A172 (cell line): ENCODE measurements around the gene NELFE. TPM values are rescaled to one million over a fixed set of nuclear protein-coding genes. Genes with fewer than 3 reads are reported as not detected.
"Not testable (repeated sequence)": the region's sequence is repeated elsewhere in the genome, so short reads cannot be mapped to it uniquely, and the experiment has no call there.

Experiments used
- DNase-seq: peaks from one replicate; pipeline ENCODE4 v3.0.0-alpha.2; 2015; ENCODE audit warnings: low spot score
- total RNA-seq: library from RNA; depleted of rRNA; stranded (reverse); fragments of >200 nt; shearing (Covaris generic); gene quantifications from 2 replicates; pipeline ENCODE4 v1.2.3, GENCODE V29; 2014; rRNA removed

Gene NELFE
- total RNA-seq, 1 experiment from 2014 or later = 92.1 TPM

DNA sequence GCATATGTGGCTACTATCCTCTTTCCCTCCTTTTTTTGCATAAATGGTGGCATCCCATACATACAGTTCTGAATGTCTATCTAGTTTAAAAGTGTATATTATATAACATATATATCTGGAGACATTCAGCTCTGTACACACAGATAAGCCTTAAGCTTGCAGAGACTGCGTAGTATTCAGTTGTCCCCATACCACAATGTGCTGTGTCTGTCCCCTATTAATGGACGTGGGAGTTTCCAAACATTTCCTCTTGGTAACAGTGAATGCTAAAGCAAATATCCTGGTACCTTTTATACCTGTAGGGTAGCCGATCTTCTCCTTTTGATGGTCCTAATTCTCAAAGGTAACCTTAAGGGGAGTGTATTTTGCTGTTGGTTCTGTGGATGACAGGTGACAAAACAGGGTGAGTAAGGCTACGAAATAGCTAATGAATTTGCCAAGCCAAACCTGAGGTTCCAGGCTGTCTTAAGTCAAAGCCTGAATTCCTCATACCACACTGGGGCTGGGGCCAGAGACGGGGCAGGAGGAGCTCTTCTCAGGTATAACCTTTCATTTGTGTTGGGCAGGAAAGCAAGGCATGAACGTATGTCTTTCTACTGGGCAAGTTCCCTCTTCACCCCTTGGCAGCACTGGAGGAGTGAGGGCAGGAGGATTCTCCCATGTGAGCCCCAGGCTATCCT lies 39.0 kb downstream of the NELFE start:
- no peak for DNase-seq

DNA sequence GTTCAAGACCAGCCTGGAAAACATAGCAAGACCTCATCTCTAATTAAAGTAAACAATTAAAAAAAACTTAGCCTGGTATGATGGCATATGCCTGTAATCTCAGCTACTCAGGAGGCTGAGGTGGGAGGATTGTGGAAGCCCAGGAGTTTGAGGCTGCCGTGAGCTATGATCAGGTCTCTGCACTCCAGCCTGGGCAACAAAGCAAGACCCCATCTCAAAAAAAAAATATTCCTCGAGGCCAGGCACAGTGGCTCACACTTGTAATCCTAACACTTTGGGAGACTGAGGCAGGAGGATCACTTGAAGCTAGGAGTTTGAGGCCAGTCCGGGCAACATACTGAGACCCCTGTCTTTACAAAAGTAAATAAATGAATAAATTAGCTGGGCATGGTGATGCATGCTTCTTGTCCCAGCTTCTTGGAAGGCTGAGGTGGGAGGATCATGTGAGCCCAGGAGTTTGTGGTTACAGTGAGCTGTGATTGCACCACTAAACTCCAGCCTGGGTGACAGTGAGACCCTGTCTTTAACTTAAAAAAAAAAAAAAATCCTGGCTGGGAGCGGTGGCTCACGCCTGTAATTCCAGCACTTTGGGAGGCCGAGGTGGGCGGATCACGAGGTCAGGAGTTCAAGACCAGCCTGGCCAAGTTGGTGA lies 40.6 kb downstream of the NELFE start:
- no peak for DNase-seq

DNA sequence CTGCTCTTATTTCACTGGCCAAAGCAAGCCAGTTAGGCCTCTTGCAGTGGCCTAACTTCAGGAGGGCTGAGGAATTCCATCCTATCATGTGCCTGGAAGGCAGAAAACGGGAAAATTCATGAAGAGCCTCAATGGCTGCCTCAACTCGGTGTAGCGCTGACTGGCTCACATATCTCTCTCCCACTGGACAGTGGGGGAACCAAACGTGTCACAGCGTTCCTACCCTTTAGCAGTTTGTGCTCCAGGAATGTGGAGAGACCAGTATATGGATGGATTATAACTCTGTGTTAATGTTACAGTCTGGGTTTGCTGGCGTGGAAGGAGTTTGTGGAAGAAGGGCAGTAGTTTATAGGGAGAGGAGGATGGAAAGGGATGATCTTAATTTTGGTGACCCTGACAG lies 43.0 kb downstream of the NELFE start:
- no peak for DNase-seq

DNA sequence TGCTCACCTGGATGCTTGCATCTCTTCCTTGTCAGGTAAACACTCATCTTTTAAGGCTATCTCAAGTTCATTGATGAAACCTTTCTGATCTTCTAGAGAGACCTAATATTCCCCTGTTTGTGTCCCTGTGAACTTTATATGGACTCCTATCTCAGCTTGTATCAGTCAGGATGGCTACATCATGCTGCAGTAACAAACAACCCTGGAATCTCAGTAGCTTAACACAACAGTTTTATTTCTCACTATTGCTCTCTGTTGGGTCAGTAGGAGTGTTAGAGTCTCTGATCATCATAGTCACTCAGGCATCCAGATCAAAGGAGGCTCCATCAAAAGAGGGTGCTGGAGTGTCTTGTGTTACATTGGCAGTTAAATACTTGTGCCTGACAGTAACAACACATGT lies 43.4 kb downstream of the NELFE start:
- no peak for DNase-seq

DNA sequence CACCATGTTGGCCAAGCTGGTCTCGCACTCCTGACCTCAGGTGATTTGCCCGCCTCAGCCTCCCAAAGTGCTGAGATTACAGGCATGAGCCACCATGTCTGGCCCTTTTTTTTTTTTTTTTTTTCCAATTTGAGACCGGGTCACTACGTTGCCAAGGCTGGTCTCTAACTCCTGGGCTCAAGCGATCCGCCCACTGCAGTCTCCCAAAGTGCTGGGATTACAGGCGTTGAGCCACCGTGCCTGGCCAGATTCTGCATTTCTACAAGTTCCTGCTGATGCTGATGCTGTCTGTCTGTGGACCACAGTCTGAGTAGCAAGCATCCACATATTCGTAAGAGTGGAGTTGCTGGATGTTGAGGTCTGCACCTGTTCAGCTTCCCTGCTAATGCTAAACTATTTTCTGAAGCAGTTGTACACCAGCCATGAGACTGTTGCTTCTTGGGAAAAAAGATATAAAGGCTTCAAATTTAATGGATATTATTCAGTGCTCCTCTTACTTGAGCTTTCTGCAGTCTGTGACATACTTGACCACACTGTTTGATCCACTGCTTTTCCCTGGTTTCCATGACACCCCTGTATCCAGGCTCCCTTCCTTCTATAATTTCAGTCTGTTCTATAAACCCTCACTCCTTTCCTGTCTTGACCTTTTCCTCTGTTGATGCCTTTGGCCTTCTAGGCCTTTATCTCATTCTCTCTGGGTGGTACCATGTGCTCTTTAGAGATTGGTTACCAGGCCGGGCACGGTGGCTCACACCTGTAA lies 46.8 kb downstream of the NELFE start:
- DNase-seq = no peak

DNA sequence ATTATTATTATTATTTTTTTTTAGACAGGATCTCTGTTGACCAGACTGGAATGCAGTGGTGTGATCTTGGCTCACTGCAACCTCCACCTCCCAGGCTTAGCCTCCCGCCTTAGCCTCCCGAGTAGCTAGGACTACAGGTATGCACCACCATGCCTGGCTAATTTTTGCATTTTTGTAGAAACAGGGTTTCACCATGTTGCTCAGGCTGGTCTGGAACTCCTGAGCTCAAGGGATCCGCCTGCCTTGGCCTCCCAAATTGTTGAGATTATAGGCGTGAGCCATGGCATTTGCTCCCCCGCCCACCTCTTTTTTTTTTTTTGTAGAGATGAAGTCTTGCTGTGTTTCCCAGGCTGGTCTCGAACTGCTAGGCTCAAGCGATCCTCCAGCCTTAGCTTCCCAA lies 49.5 kb downstream of the NELFE start:
- DNase-seq = not testable (repeated sequence)

DNA sequence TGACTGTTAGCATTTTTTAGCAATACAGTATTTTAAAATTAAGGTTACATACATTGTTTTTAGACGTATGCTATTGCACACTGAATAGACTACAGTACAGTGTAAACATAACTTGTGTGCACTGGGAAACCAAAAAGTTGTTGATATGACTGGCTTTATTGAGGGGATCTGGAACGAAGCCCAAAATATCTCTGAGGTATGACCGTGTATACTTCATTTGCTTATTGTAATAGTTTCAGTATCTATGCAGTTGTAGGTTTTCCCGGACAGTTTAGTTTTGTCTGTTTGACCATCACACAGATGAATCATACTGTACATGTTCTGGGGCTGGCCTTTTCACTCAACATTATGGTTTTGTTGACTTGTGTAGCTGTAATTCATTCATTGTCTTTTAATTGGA lies 50.0 kb downstream of the NELFE start:
- no peak for DNase-seq

DNA sequence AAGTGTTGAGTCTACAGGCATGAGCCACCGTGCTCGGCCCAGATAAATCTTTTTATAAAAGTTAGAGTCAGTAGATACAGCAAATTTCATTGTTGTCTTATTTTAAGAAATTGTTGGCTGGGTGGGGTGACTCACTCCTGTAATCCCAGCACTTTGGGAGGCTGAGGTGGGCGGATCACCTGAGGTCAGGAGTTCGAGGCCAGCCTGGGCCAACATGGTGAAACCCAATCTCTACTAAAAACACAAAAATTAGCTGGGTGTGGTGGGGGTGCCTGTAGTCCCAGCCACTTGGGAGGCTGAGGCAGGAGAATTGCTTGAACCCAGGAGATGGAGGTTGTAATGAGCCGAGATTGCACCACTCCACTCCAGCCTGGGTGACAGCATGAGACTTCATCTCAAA lies 50.5 kb downstream of the NELFE start:
- not testable (repeated sequence) for DNase-seq

DNA sequence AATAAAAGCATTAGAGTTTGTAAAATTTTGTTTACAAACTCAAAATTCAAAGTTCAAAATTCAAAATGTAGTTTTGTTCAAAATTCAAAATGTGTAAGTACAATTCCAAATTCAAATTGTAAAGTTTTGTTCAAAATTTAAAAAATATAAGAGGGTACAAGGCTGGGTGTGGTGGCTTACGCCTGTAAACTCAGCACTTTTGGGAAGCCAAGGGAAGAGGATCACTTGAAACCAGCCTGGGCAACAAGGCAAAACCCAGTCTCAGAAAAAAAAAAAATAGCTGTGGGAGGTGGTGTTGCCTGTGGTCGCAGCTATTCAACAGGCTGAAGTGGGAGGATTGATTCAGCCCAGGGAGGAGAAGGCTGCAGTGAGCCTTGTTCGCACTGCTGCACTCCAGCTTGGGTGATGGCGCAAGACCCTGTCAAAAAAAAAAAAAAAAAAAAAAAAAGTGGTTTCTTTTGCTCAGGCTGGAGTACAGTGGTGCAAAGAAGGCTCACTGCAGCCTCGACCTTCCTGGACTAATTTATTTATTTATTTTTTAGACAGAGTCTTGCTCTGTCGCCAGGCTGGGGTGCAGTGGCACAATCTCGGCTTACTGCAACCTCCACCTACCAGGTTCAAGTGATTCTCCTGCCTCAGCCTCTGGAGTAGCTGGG lies 51.5 kb downstream of the NELFE start:
- no peak for DNase-seq

DNA sequence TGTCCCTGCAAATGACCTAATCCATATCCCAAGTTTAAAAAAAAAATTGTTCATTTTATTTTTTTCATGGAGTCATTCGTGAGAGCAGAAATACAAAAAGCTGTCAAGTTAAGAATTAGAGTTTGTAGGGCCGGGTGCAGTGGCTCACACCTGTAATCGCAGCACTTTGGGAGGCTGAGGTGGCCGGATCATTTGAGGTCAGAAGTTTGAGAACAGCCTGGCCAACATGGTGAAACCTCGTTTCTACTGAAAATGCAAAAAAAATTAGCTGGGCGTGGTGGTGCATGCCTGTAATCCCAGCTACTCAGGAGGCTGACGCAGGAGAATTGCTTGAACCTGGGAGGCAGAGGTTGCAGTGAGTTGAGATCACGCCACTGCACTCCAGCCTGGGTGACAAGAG lies 52.0 kb downstream of the NELFE start:
- DNase-seq = not testable (repeated sequence)

DNA sequence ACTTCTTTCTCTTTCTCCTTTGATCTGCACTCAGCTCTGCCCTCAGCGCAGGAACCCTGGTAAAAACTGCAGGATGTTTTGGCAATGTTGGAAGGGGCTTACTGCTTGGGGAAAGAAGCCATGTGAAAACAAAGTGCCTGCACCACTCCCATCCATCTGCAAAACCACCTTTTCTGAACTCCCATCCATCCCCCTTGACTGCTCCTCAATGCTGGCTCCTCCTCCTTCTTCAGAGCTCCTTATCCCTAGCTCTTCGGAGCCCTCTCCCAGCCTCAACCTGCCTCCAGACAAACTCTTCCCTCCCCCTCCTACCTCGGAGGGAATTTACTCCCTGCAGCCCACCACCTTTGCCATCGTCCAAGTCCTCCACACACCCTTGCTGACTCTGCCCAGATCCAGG lies 52.6 kb downstream of the NELFE start:
- no peak for DNase-seq

DNA sequence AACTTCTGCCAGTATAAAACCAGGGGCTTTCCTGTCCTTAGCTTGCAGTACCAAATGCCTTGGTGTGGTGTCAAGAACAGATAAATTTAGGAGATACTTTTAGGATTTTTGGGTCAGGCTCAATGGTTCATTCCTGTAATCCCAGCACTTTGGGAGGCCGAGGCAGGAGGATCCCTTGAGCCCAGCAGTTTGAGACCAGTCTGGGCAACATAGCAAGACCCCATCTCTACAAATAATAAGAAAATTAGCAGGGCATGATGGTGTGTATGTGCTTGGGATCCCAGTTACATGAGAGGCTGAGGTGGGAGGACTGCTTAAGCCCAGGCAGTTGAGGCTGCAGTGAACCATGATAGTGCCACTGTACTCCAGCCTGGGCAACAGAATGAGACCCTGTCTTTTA lies 53.7 kb downstream of the NELFE start:
- DNase-seq = no peak

DNA sequence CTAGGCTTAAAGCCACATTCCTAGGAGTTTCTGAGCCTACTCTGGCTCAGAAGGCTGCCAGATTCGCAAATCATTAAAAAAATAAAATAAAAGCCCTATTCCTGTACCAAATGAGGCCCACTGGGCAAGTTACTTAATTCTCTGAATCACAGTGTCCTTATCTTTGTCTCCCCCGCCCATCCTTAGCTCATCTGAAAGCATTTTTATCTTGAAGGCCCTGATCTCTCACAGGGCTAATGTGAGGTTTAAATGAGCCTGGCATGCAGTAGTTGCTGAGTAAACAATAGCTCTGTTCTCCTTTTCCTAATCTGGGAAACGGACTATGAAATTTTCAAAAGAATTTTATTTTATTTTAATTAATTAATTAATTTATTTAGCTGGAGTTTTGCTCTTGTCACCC lies 54.8 kb downstream of the NELFE start:
- no peak for DNase-seq

Other genes with a start within 250 kb of the NELFE start
- gene LY6G6D, start 243.6 kb downstream of the NELFE start, total RNA-seq = not detected in 2 replicates
- gene LY6G6C, start 237.2 kb downstream of the NELFE start, total RNA-seq = not detected in 2 replicates
- not detected in 2 replicates for gene MPIG6B, start 235.6 kb downstream of the NELFE start, total RNA-seq
- gene DDAH2, start 229.7 kb downstream of the NELFE start, total RNA-seq = 134 and 166 TPM in 2 replicates
- gene CLIC1, start 222.4 kb downstream of the NELFE start, total RNA-seq = 927 and 1,153 TPM in 2 replicates
- gene MSH5, start 219.0 kb downstream of the NELFE start, total RNA-seq = 3.2 and 6.1 TPM in 2 replicates
- gene SAPCD1, start 196.3 kb downstream of the NELFE start, total RNA-seq = 1.1 and 3.0 TPM in 2 replicates
- gene VWA7, start 181.6 kb downstream of the NELFE start, total RNA-seq = 0.60 and 3.2 TPM in 2 replicates
- gene VARS1, start 163.2 kb downstream of the NELFE start, total RNA-seq = 56.0 and 58.8 TPM in 2 replicates
- 80.4 and 88.0 TPM in 2 replicates for gene LSM2, start 152.0 kb downstream of the NELFE start, total RNA-seq
- gene HSPA1L, start 143.7 kb downstream of the NELFE start, total RNA-seq = 1.4 and 3.0 TPM in 2 replicates
- 1.2 and 4.1 TPM in 2 replicates for gene HSPA1A, start 143.4 kb downstream of the NELFE start, total RNA-seq
- gene HSPA1B, start 131.2 kb downstream of the NELFE start, total RNA-seq = 312 and 358 TPM in 2 replicates
- gene NEU1, start 96.2 kb downstream of the NELFE start, total RNA-seq = 101 and 107 TPM in 2 replicates
- not detected in 2 replicates for gene SLC44A4, start 80.0 kb downstream of the NELFE start, total RNA-seq
- 75.5 and 85.7 TPM in 2 replicates for gene EHMT2, start 61.3 kb downstream of the NELFE start, total RNA-seq
- 1.3 and 4.1 TPM in 2 replicates for gene ZBTB12, start 56.9 kb downstream of the NELFE start, total RNA-seq
- gene C2, start 31.3 kb downstream of the NELFE start, total RNA-seq = 0.69 TPM in 1 of 2 replicates, not detected in the other
- 3.7 and 4.0 TPM in 2 replicates for gene CFB, start 12.9 kb downstream of the NELFE start, total RNA-seq
- 26.0 and 29.9 TPM in 2 replicates for gene SKIC2, start 204 bp upstream of the NELFE start, total RNA-seq
- gene DXO, start 13.2 kb upstream of the NELFE start, total RNA-seq = 16.4 and 17.9 TPM in 2 replicates
- gene C4A, start 23.1 kb upstream of the NELFE start, total RNA-seq = 1.2 and 1.6 TPM in 2 replicates
- 0.62 and 2.5 TPM in 2 replicates for gene C4B, start 55.8 kb upstream of the NELFE start, total RNA-seq
- gene CYP21A2, start 79.4 kb upstream of the NELFE start, total RNA-seq = 0.05 TPM in 1 of 2 replicates, not detected in the other
- gene TNXB, start 150.4 kb upstream of the NELFE start, total RNA-seq = 45.0 and 45.7 TPM in 2 replicates
- 19.9 and 22.2 TPM in 2 replicates for gene ATF6B, start 169.3 kb upstream of the NELFE start, total RNA-seq
- 4.8 and 8.8 TPM in 2 replicates for gene FKBPL, start 171.3 kb upstream of the NELFE start, total RNA-seq
- gene PRRT1, start 193.0 kb upstream of the NELFE start, total RNA-seq = not detected in 2 replicates
- 4.7 and 7.7 TPM in 2 replicates for gene PPT2, start 195.2 kb upstream of the NELFE start, total RNA-seq
- 1.9 and 4.9 TPM in 2 replicates for gene EGFL8, start 205.6 kb upstream of the NELFE start, total RNA-seq
- gene AGPAT1, start 217.1 kb upstream of the NELFE start, total RNA-seq = 29.6 and 36.2 TPM in 2 replicates
- 59.4 and 61.7 TPM in 2 replicates for gene RNF5, start 219.4 kb upstream of the NELFE start, total RNA-seq
- gene AGER, start 225.3 kb upstream of the NELFE start, total RNA-seq = 0.60 and 2.2 TPM in 2 replicates
- gene PBX2, start 231.2 kb upstream of the NELFE start, total RNA-seq = 18.1 and 21.4 TPM in 2 replicates
- gene GPSM3, start 233.7 kb upstream of the NELFE start, total RNA-seq = 3.1 and 3.4 TPM in 2 replicates